GM18867 (cell line): ENCODE data around the gene PIP4K2B.
"Not testable (repeated sequence)": the region's sequence is repeated elsewhere in the genome, so short reads cannot be mapped to it uniquely, and the experiment has no call there.

Source experiments
- ATAC-seq: cut with Tn5 transposase; IDR thresholded peaks from one replicate; pipeline ENCODE4 v1.9.1; 2021; ENCODE audit warnings: mild to moderate bottlenecking, moderate library complexity; ENCODE audit not compliant: unreplicated experiment

PIP4K2B gene

GRCh38 chr17:38730526-38731379 lies 68.6 kb downstream of the PIP4K2B start:
- ATAC-seq = no peak

- ATAC-seq = peak; percentile 79
These were observed 69.3 kb downstream of the PIP4K2B start, which contains the start of gene CISD3 for GRCh38 chr17:38729886-38730525. Gene CISD3 (plus strand): TSS chr17:38730341. CDS start chr17:38730359, 18 bp downstream.

- ATAC-seq = no peak
These were observed 69.9 kb downstream of the PIP4K2B start for GRCh38 chr17:38729368-38729885.

GRCh38 chr17:38728290-38728831 lies 71.0 kb downstream of the PIP4K2B start:
- ATAC-seq = no peak

- ATAC-seq = no peak
These were observed 71.6 kb downstream of the PIP4K2B start for GRCh38 chr17:38727736-38728135.

GRCh38 chr17:38726145-38726544 lies 73.2 kb downstream of the PIP4K2B start:
- not testable (repeated sequence) for ATAC-seq

GRCh38 chr17:38725066-38725465 lies 74.3 kb downstream of the PIP4K2B start:
- no peak for ATAC-seq

GRCh38 chr17:38724337-38724988 lies 74.9 kb downstream of the PIP4K2B start:
- ATAC-seq = no peak

- no peak for ATAC-seq
These were observed 77.6 kb downstream of the PIP4K2B start for GRCh38 chr17:38721802-38722201.

- no peak for ATAC-seq
These were observed 78.4 kb downstream of the PIP4K2B start for GRCh38 chr17:38720941-38721340.

GRCh38 chr17:38719943-38720641 lies 79.3 kb downstream of the PIP4K2B start:
- no peak for ATAC-seq

GRCh38 chr17:38719289-38719942 lies 79.9 kb downstream of the PIP4K2B start:
- ATAC-seq = no peak

GRCh38 chr17:38717139-38717745 lies 82.1 kb downstream of the PIP4K2B start:
- no peak for ATAC-seq

- ATAC-seq = no peak
These were observed 82.9 kb downstream of the PIP4K2B start for GRCh38 chr17:38716368-38717005.
